MM.1S (cell line): ENCODE results near the gene LIPH.

Experiments
- DNase-seq: peaks from one replicate; pipeline ENCODE4 v3.0.0-alpha.2; 2015
- H2AFZ ChIP-seq: fragments of 300-600 bp; sonication (generic); 2 replicates; pipeline ENCODE4 v1.6.0; 2016; ENCODE audit warnings: antibody characterized with exemption, low read length
- H3F3A ChIP-seq: fragments of 300-600 bp; sonication (generic); 2 replicates; pipeline ENCODE4 v1.6.1; 2016; ENCODE audit warnings: mild to moderate bottlenecking, antibody characterized with exemption, low read length, moderate library complexity, mixed read lengths; ENCODE audit not compliant: insufficient read depth
- H3K27ac ChIP-seq: fragments of 300-600 bp; sonication (generic); 2 replicates; pipeline ENCODE4 v1.5.1; 2016; ENCODE audit warnings: mild to moderate bottlenecking, low read length
- H3K27me3 ChIP-seq: fragments of 300-600 bp; sonication (generic); replicated peaks from 2 replicates; pipeline ENCODE4 v1.6.0; 2016; ENCODE audit warnings: low read length; ENCODE audit not compliant: insufficient read depth
- H3K36me3 ChIP-seq: fragments of 300-600 bp; sonication (generic); replicated peaks from 2 replicates; pipeline ENCODE4 v1.6.1; 2016; ENCODE audit warnings: mild to moderate bottlenecking, low read length, mixed read lengths; ENCODE audit not compliant: insufficient read depth
- H3K4me1 ChIP-seq: fragments of 300-600 bp; sonication (generic); 2 replicates; pipeline ENCODE4 v1.6.1; 2016; ENCODE audit warnings: low read length, mixed read lengths
- H3K4me2 ChIP-seq: fragments of 300-600 bp; sonication (generic); 2 replicates; pipeline ENCODE4 v1.6.0; 2016; ENCODE audit warnings: low read depth, low read length
- H3K4me3 ChIP-seq: fragments of 300-600 bp; sonication (generic); 2 replicates; pipeline ENCODE4 v1.5.1; 2016; ENCODE audit warnings: low read length, mixed read lengths
- H3K79me2 ChIP-seq: fragments of 300-600 bp; sonication (generic); 2 replicates; pipeline ENCODE4 v1.6.1; 2016; ENCODE audit warnings: mixed run types, low read length, mixed read lengths
- H3K9ac ChIP-seq: fragments of 300-600 bp; sonication (generic); 2 replicates; pipeline ENCODE4 v1.6.1; 2016; ENCODE audit warnings: low read length, mixed read lengths
- H3K9me2 ChIP-seq: fragments of 300-600 bp; sonication (generic); replicated peaks from 2 replicates; pipeline ENCODE4 v1.6.1; 2016; ENCODE audit warnings: mild to moderate bottlenecking, low read length, mixed read lengths; ENCODE audit not compliant: insufficient read depth
- H3K9me3 ChIP-seq: fragments of 300-600 bp; sonication (generic); replicated peaks from 2 replicates; pipeline ENCODE4 v1.6.1; 2016; ENCODE audit warnings: mild to moderate bottlenecking, low read length, mixed read lengths; ENCODE audit not compliant: insufficient read depth
- H4K20me1 ChIP-seq: fragments of 300-600 bp; sonication (generic); 2 replicates; pipeline ENCODE4 v1.6.1; 2016; ENCODE audit warnings: mild to moderate bottlenecking, low read length, moderate library complexity, mixed read lengths; ENCODE audit not compliant: insufficient read depth
- EZH2 ChIP-seq: fragments of 300-600 bp; sonication (generic); optimal IDR thresholded peaks from 2 replicates; pipeline ENCODE3; 2017; ENCODE audit warnings: low read depth, mild to moderate bottlenecking, antibody characterized with exemption, low read length, mixed read lengths
- EZH2phosphoT487 ChIP-seq: fragments of 300-600 bp; sonication (generic); IDR thresholded peaks from 2 replicates; pipeline ENCODE4 v1.6.1; 2018; ENCODE audit warnings: antibody characterized with exemption, low read length
- TF ChIP-seq, protein P1 (sequence below): fragments of 300-600 bp; sonication (generic); IDR thresholded peaks from 2 replicates; pipeline ENCODE4 v1.5.1; 2016; ENCODE audit warnings: antibody characterized with exemption, low read length, mixed read lengths

Gene LIPH

GRCh38 chr3:185552358-185552877 lies at the start of gene LIPH:
TSS of gene LIPH (minus strand) at chr3:185552588. CDS start at chr3:185552471, 117 bp downstream.
- no peaks in the 10 kb centered on the region for H3K36me3 ChIP-seq
- no peak within 1 kb of the TSS for H3K4me3 ChIP-seq
- H3F3A ChIP-seq: peaks cover 4% of the 10 kb centered on the region
- H3K79me2 ChIP-seq: no peaks in the 10 kb centered on the region
- H3K4me1 ChIP-seq: peaks cover 13% of the 10 kb centered on the region
- no peaks in the 10 kb centered on the region for H3K9me2 ChIP-seq
- no peaks in the 10 kb centered on the region for H4K20me1 ChIP-seq
- H2AFZ ChIP-seq: peak within 1 kb of the TSS; percentile 10; the same call in 1 of the 2 replicates
- TF ChIP-seq, protein P1, sequence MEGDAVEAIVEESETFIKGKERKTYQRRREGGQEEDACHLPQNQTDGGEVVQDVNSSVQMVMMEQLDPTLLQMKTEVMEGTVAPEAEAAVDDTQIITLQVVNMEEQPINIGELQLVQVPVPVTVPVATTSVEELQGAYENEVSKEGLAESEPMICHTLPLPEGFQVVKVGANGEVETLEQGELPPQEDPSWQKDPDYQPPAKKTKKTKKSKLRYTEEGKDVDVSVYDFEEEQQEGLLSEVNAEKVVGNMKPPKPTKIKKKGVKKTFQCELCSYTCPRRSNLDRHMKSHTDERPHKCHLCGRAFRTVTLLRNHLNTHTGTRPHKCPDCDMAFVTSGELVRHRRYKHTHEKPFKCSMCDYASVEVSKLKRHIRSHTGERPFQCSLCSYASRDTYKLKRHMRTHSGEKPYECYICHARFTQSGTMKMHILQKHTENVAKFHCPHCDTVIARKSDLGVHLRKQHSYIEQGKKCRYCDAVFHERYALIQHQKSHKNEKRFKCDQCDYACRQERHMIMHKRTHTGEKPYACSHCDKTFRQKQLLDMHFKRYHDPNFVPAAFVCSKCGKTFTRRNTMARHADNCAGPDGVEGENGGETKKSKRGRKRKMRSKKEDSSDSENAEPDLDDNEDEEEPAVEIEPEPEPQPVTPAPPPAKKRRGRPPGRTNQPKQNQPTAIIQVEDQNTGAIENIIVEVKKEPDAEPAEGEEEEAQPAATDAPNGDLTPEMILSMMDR: no peak
- TF ChIP-seq EZH2phosphoT487: no peak
- no peak for DNase-seq
- no peak within 1 kb of the TSS for H3K9ac ChIP-seq
- no peaks in the 10 kb centered on the region for H3K9me3 ChIP-seq
- H3K27me3 ChIP-seq: no peaks in the 10 kb centered on the region
- H3K4me2 ChIP-seq: no peak within 1 kb of the TSS
- H3K27ac ChIP-seq: no peak within 1 kb of the TSS

- Histone ChIP-seq H3K9me3 (no peaks in the 10 kb centered on the region), H3K27ac (peak overlapping the region; percentile 31; the same call in 1 of the 2 replicates), H3K36me3 (peaks cover 13% of the 10 kb centered on the region), H4K20me1 (no peaks in the 10 kb centered on the region), H3F3A (peaks cover 7% of the 10 kb centered on the region; the same call in 1 of the 2 replicates), H2AFZ (no peak overlapping the region), H3K79me2 (peaks cover 35% of the 10 kb centered on the region), H3K27me3 (no peaks in the 10 kb centered on the region), H3K9ac (no peak overlapping the region), H3K9me2 (no peaks in the 10 kb centered on the region), H3K4me2 (peak overlapping the region; percentile 1; the same call in 1 of the 2 replicates), H3K4me3 (no peak overlapping the region), H3K4me1 (peaks cover 11% of the 10 kb centered on the region)
- DNase-seq: no peak
- TF ChIP-seq EZH2phosphoT487 (no peak), EZH2 (no peak)
- TF ChIP-seq, protein P1: no peak
These were observed 43.1 kb upstream of the LIPH start for GRCh38 chr3:185595526-185595925.

DNA sequence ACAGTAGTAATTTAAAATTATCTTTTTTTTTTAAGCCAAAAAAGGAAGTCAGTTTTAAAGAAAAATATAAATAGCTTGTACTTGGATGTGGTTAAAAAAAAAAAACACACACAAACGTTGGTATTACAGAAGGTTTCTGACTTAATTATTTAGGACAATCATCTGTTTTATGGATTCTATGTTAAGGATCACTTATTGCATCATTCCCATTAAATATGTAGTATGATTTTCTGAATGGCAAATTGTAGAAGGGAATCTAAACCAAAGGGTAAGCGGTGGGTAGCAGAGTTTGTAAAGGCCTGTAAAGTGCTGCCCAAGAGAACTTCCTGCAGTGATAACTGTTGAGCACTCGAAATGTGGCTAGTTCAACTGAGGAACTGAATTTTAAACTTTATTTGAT lies 41.7 kb upstream of the LIPH start:
- H3K79me2 ChIP-seq: peaks cover 41% of the 10 kb centered on the region

More for the DNA sequence above, 41.7 kb upstream of the LIPH start:
- Histone ChIP-seq H2AFZ (no peak overlapping the region), H3K4me3 (no peak overlapping the region), H3K9ac (no peak overlapping the region), H3K9me2 (no peaks in the 10 kb centered on the region), H4K20me1 (0 out of 2 replicates have a peak, but pooled peaks cover 4% of the 10 kb centered on the region), H3K36me3 (peaks cover 10% of the 10 kb centered on the region), H3K4me2 (no peak overlapping the region), H3K27me3 (no peaks in the 10 kb centered on the region), H3K4me1 (peaks cover 11% of the 10 kb centered on the region), H3K9me3 (no peaks in the 10 kb centered on the region), H3F3A (peaks cover 7% of the 10 kb centered on the region; the same call in 1 of the 2 replicates), H3K27ac (no peak overlapping the region)
- DNase-seq: no peak
- TF ChIP-seq, protein P1: no peak
- TF ChIP-seq EZH2phosphoT487: no peak
- no peak for TF ChIP-seq EZH2
